SHP77 treated with DMSO at 0.1 percent for 48 hours (cell line): Measurements from ENCODE around the gene GPR89B.
"Not testable (repeated sequence)": the region's sequence is repeated elsewhere in the genome, so short reads cannot be mapped to it uniquely, and the experiment has no call there.

Source experiments
- DNase-seq: peaks from one replicate; lab custom pipeline; 2025; lab: John Stamatoyannopoulos, UW

The GPR89B gene

GRCh38 chr1:148032690-148033089, 104.5 kb downstream of the GPR89B start:
- DNase-seq, result not testable (repeated sequence)

GRCh38 chr1:148033147-148033546, 104.9 kb downstream of the GPR89B start:
- not testable (repeated sequence) for DNase-seq

- not testable (repeated sequence) for DNase-seq
These were observed 109.7 kb downstream of the GPR89B start for GRCh38 chr1:148037850-148038461.

- peak; percentile 100 for DNase-seq
These were observed 110.5 kb downstream of the GPR89B start for GRCh38 chr1:148038462-148039333.
